Thymus (tissue), 14 donors: Measurements from ENCODE around the gene FES. TPM values are rescaled to one million over a fixed set of nuclear protein-coding genes. Genes with fewer than 3 reads are reported as not detected.

ENCODE experiments used
- DNase-seq, 9 donors: peaks; one replicate each; pipeline ENCODE4 v3.0.0-alpha.2; 2013; ENCODE audit warnings: low spot score in 9 of 9, low read depth in 6 of 9, missing footprints in 1 of 9
- H3K27ac ChIP-seq, 2 donors: one replicate each; pipeline ENCODE4 v1.5.1; 2013; ENCODE audit warnings: control low read depth in 1 of 2, low read depth in 1 of 2, low read length in 1 of 2, mild to moderate bottlenecking in 1 of 2, moderate library complexity in 1 of 2
- H3K27me3 ChIP-seq, 2 donors: one replicate each; pipeline ENCODE4 v1.5.1; 2013; ENCODE audit warnings: low read length in 1 of 2; ENCODE audit not compliant: control insufficient read depth in 2 of 2, insufficient read depth in 1 of 2
- H3K36me3 ChIP-seq, 2 donors: one replicate each; pipeline ENCODE4 v1.5.1; 2013; ENCODE audit warnings: low read length in 1 of 2, mild to moderate bottlenecking in 1 of 2, moderate library complexity in 1 of 2; ENCODE audit not compliant: control insufficient read depth in 2 of 2, insufficient read depth in 2 of 2
- H3K4me1 ChIP-seq, 2 donors: one replicate each; pipeline ENCODE4 v1.5.1; 2013; ENCODE audit warnings: low read length in 2 of 2; ENCODE audit not compliant: control insufficient read depth in 2 of 2, insufficient read depth in 2 of 2
- H3K4me3 ChIP-seq, 2 donors: one replicate each; pipeline ENCODE4 v1.5.1; 2013; ENCODE audit warnings: low read length in 2 of 2, control low read depth in 1 of 2, mild to moderate bottlenecking in 1 of 2
- H3K9me3 ChIP-seq, 2 donors: one replicate each; pipeline ENCODE4 v1.5.1; 2013; ENCODE audit warnings: low read length in 1 of 2, mild to moderate bottlenecking in 1 of 2; ENCODE audit not compliant: control insufficient read depth in 2 of 2, insufficient read depth in 1 of 2
- WGBS: extraction: QIAGEN DNeasy Blood & Tissue Kit; methylation state at CpG from one replicate; pipeline ENCODE4 v1.1.7; 2013; 5-methylcytosine and 5-hydroxymethylcytosine counted together
- long read RNA-seq, 10 donors: transcript quantifications; one replicate each; lab custom pipeline, GENCODE V29; 2026
- polyA plus RNA-seq: library from polyadenylated mRNA; stranded (reverse); fragments of 200-250 nt; gene quantifications from one replicate; pipeline ENCODE4 v1.2.3, GENCODE V29; 2013
- total RNA-seq: library from RNA; stranded (reverse); fragments of 120-200 nt; gene quantifications from one replicate; pipeline ENCODE4 v1.2.4, GENCODE V29; 2013
- donor health status: healthy.

Gene FES
- total RNA-seq = 8.3 TPM
- polyA plus RNA-seq = 19.4 TPM
- long read RNA-seq, donor 1 = 0 reads
- long read RNA-seq, donor 2 = 0 reads
- long read RNA-seq, donor 3 = 0 reads
- long read RNA-seq, donor 4, partial matches to known transcripts = 0 of 1 reads
- long read RNA-seq, donor 4, other reads (novel, unspliced or antisense) = 0 of 1 reads
- long read RNA-seq, donor 5 = 0 reads
- long read RNA-seq, donor 6 = 0 reads
- long read RNA-seq, donor 7 = 0 reads
- long read RNA-seq, donor 8, partial matches to known transcripts = 0 of 1 reads
- long read RNA-seq, donor 8, other reads (novel, unspliced or antisense) = 0 of 1 reads
- long read RNA-seq, donor 9 = 0 reads
- long read RNA-seq, donor 10 = 0 reads

- Histone ChIP-seq H3K27ac (peak within 1 kb of the TSS; percentile 62 to 81), H3K27me3 (peaks cover 7 to 29% of the 10 kb centered on the region in 2 donors), H3K4me3 (peak within 1 kb of the TSS; percentile 24 to 40), H3K4me1 (peaks cover 0 to 24% of the 10 kb centered on the region in 2 donors), H3K9me3 (peaks cover 0 to 6% of the 10 kb centered on the region in 2 donors), H3K36me3 (peaks cover 28 to 31% of the 10 kb centered on the region in 2 donors)
- DNase-seq = no peak
- 9% methylated on average over 58 of the region's 58 CpGs for WGBS
These were observed at the start of gene FES for GRCh38 chr15:90883976-90884718. FES (plus strand) TSS chr15:90884504; CDS start chr15:90885046, 542 bp downstream.

GRCh38 chr15:90834626-90835025 is 49.7 kb upstream of the FES start:
- Histone ChIP-seq H3K9me3 (peaks cover 0 to 9% of the 10 kb centered on the region in 2 donors), H3K27me3 (no peaks in the 10 kb centered on the region), H3K4me1 (peaks cover 5 to 27% of the 10 kb centered on the region in 2 donors), H3K4me3 (no peak overlapping the region), H3K27ac (no peak overlapping the region), H3K36me3 (no peaks in the 10 kb centered on the region)
- 73% methylated on average over 5 of the region's 5 CpGs for WGBS
- DNase-seq = no peak

GRCh38 chr15:90836296-90836871 is 47.9 kb upstream of the FES start:
- no peaks in the 10 kb centered on the region for H3K27me3 ChIP-seq
- DNase-seq = no peak
- H3K36me3 ChIP-seq = no peaks in the 10 kb centered on the region
- no peak overlapping the region for H3K4me3 ChIP-seq
- no peak overlapping the region for H3K27ac ChIP-seq
- peaks cover 6 to 26% of the 10 kb centered on the region in 2 donors for H3K4me1 ChIP-seq
- peaks cover 0 to 3% of the 10 kb centered on the region in 2 donors for H3K9me3 ChIP-seq
- 96% methylated on average over 7 of the region's 7 CpGs for WGBS

GRCh38 chr15:90837094-90837493 is 47.2 kb upstream of the FES start:
- DNase-seq = no peak
- no peak overlapping the region for H3K27ac ChIP-seq
- H3K9me3 ChIP-seq = peaks cover 0 to 3% of the 10 kb centered on the region in 2 donors
- H3K4me3 ChIP-seq = no peak overlapping the region
- H3K36me3 ChIP-seq = no peaks in the 10 kb centered on the region
- 96% methylated on average over 11 of the region's 11 CpGs for WGBS
- H3K4me1 ChIP-seq = peaks cover 6 to 26% of the 10 kb centered on the region in 2 donors
- H3K27me3 ChIP-seq = no peaks in the 10 kb centered on the region

DNA sequence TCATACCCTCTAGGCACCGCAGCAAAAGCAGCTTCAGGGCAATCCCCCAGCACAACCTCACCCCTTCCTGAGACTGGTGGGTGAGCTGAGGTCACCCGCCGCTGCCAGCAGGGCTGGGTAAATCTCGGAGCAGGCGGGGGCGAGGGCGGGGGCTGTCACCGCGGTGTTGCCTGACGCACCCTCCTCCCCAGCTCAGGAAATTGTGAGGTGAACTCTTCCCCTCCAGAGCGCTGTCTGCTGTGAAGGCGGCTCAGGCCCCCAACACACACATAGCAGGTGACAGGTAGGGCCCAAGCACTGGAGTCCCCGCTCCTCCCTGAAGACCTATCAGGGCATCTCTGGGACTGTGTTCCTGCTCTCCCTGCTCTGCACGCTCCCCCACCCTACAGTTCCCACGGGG is 46.2 kb upstream of the FES start:
- DNase-seq = peak in 7 of 9 donors; percentile 12 to 79 (median 52)
- H3K36me3 ChIP-seq = no peaks in the 10 kb centered on the region
- WGBS = 8% methylated on average over 15 of the region's 15 CpGs
- H3K4me1 ChIP-seq = peaks cover 6 to 26% of the 10 kb centered on the region in 2 donors
- H3K27ac ChIP-seq = no peak overlapping the region
- peaks cover 0 to 3% of the 10 kb centered on the region in 2 donors for H3K9me3 ChIP-seq
- no peak overlapping the region for H3K4me3 ChIP-seq
- no peaks in the 10 kb centered on the region for H3K27me3 ChIP-seq

GRCh38 chr15:90838544-90838943 is 45.8 kb upstream of the FES start:
- WGBS = 78% methylated on average over 15 of the region's 15 CpGs
- Histone ChIP-seq H3K4me1 (peaks cover 6 to 26% of the 10 kb centered on the region in 2 donors), H3K27me3 (no peaks in the 10 kb centered on the region), H3K36me3 (no peaks in the 10 kb centered on the region), H3K4me3 (no peak overlapping the region), H3K27ac (no peak overlapping the region), H3K9me3 (peaks cover 0 to 3% of the 10 kb centered on the region in 2 donors)
- DNase-seq = no peak

- Histone ChIP-seq H3K9me3 (peaks cover 0 to 3% of the 10 kb centered on the region in 2 donors), H3K27me3 (no peaks in the 10 kb centered on the region), H3K4me3 (no peak overlapping the region), H3K36me3 (no peaks in the 10 kb centered on the region), H3K4me1 (peaks cover 6 to 26% of the 10 kb centered on the region in 2 donors), H3K27ac (peak overlapping the region in 1 of 2 donors; percentile 82)
- DNase-seq = peak in 1 of 9 donors; percentile 47
- 33% methylated on average over 19 of the region's 19 CpGs for WGBS
These were observed 44.9 kb upstream of the FES start for GRCh38 chr15:90839187-90840071.

GRCh38 chr15:90840157-90840855 is 44.0 kb upstream of the FES start:
- Histone ChIP-seq H3K4me3 (no peak overlapping the region), H3K36me3 (no peaks in the 10 kb centered on the region), H3K9me3 (peaks cover 0 to 3% of the 10 kb centered on the region in 2 donors), H3K27ac (peak overlapping the region in 1 of 2 donors; percentile 82), H3K4me1 (peaks cover 6 to 26% of the 10 kb centered on the region in 2 donors), H3K27me3 (no peaks in the 10 kb centered on the region)
- WGBS = 92% methylated on average over 18 of the region's 18 CpGs
- DNase-seq = no peak
